Panc1 (cell line): ENCODE data around the gene PHF20. TPM values are rescaled to one million over a fixed set of nuclear protein-coding genes. Genes with fewer than 3 reads are reported as not detected.

ENCODE experiments used
- ATAC-seq: fragments of 200-7000 bp; cut with Tn5 transposase; 2 replicates; pipeline ENCODE4 v1.9.1; 2020; ENCODE audit warnings: mild to moderate bottlenecking, moderate library complexity
- BruUV-seq: library from RNA; stranded (reverse); fragments of 400-500 nt; replicated peaks from 2 replicates; lab custom pipeline; 2021; lab: Mats Ljungman, UMichigan
- CTCF ChIA-PET: fragments of 300-600 bp; sonication (Branson Sonifier 250); formaldehyde crosslinking; loops from one replicate; lab custom pipeline; 2022; ENCODE audit warnings: antibody characterized with exemption; lab: Charles Lee
- POLR2A ChIA-PET: fragments of 300-600 bp; sonication (Branson Sonifier 250); formaldehyde crosslinking; loops from one replicate; lab custom pipeline; 2022; ENCODE audit warnings: antibody characterized with exemption; lab: Charles Lee
- DNase-seq: peaks from one replicate; pipeline ENCODE4 v3.0.0-alpha.2; 2010; ENCODE audit warnings: low read depth, low spot score
- H3K27ac ChIP-seq: 2 replicates; pipeline ENCODE4 v1.5.1; 2011; ENCODE audit warnings: mild to moderate bottlenecking, low read length, inconsistent platforms
- H3K27me3 ChIP-seq: fragments of 200-500 bp; sonication (Bioruptor generic); 2 replicates; pipeline ENCODE4 v1.6.0; 2014; ENCODE audit warnings: low read length, inconsistent platforms; ENCODE audit not compliant: control insufficient read depth, insufficient read depth
- H3K36me3 ChIP-seq: fragments of 200-500 bp; sonication (Bioruptor generic); 2 replicates; pipeline ENCODE4 v1.5.1; 2014; ENCODE audit warnings: inconsistent platforms, mild to moderate bottlenecking, low read length, moderate library complexity; ENCODE audit not compliant: control insufficient read depth, insufficient read depth
- H3K4me1 ChIP-seq: 2 replicates; pipeline ENCODE4 v1.5.1; 2011; ENCODE audit warnings: inconsistent platforms, mild to moderate bottlenecking, low read length, moderate library complexity; ENCODE audit not compliant: control insufficient read depth, insufficient read depth
- H3K4me3 ChIP-seq, 2 experiments: 2 replicates each; pipeline ENCODE4 v1.5.1; 2011 to 2012; ENCODE audit warnings: low read depth in 2 of 2, low read length in 2 of 2, mild to moderate bottlenecking in 2 of 2, inconsistent platforms in 1 of 2, moderate library complexity in 1 of 2
- H3K9me3 ChIP-seq: fragments of 200-500 bp; sonication (Bioruptor generic); 2 replicates; pipeline ENCODE4 v1.5.1; 2014; ENCODE audit warnings: low read depth, mild to moderate bottlenecking, inconsistent platforms, low read length, moderate library complexity; ENCODE audit not compliant: control insufficient read depth, insufficient read depth
- POLR2AphosphoS5 ChIP-seq: IDR thresholded peaks from 2 replicates; pipeline ENCODE4 v1.6.1; 2012; ENCODE audit warnings: mild to moderate bottlenecking, low read depth, low read length, moderate library complexity
- SIN3A ChIP-seq: IDR thresholded peaks from 2 replicates; pipeline ENCODE4 v1.6.1; 2012; ENCODE audit warnings: low read depth, mild to moderate bottlenecking, low read length, moderate library complexity, borderline replicate concordance; ENCODE audit not compliant: insufficient read depth
- TCF7L2 ChIP-seq: IDR thresholded peaks from 2 replicates; pipeline ENCODE4 v1.6.1; 2011; ENCODE audit warnings: mild to moderate bottlenecking, low read depth, low read length, inconsistent platforms
- in situ Hi-C: cut with HindIII; loops from 2 replicates; pipeline ENCODE4 v1.10.0; 2016; ENCODE audit warnings: low sequenced_read_pairs, low pct_unique_long_range_greater_than_20kb
- intact Hi-C: fragments of 100-400 bp; cut with micrococcal nuclease; formaldehyde crosslinking; loops from one replicate; pipeline ENCODE4 v1.10.0; 2022; ENCODE audit not compliant: unreplicated experiment
- total RNA-seq: library from RNA; stranded (reverse); gene quantifications from one replicate; pipeline ENCODE4 v1.2.1, GENCODE V29; 2021; ENCODE audit not compliant: unreplicated experiment
- TF ChIP-seq, protein P1 (sequence below), 2 experiments: IDR thresholded peaks; 2 replicates each; pipeline ENCODE4 v1.6.1; 2011 to 2012; ENCODE audit warnings: low read depth in 2 of 2, control low read depth in 1 of 2, low read length in 1 of 2, mild to moderate bottlenecking in 1 of 2, moderate library complexity in 1 of 2; ENCODE audit not compliant: insufficient read depth in 1 of 2
- TF ChIP-seq, protein P2 (sequence below): fragments of 450-650 bp; IDR thresholded peaks from 2 replicates; pipeline ENCODE4 v1.5.1; 2017; ENCODE audit warnings: mild to moderate bottlenecking

The PHF20 gene
- total RNA-seq, 1 experiment from 2014 or later, result 51.5 TPM

DNA sequence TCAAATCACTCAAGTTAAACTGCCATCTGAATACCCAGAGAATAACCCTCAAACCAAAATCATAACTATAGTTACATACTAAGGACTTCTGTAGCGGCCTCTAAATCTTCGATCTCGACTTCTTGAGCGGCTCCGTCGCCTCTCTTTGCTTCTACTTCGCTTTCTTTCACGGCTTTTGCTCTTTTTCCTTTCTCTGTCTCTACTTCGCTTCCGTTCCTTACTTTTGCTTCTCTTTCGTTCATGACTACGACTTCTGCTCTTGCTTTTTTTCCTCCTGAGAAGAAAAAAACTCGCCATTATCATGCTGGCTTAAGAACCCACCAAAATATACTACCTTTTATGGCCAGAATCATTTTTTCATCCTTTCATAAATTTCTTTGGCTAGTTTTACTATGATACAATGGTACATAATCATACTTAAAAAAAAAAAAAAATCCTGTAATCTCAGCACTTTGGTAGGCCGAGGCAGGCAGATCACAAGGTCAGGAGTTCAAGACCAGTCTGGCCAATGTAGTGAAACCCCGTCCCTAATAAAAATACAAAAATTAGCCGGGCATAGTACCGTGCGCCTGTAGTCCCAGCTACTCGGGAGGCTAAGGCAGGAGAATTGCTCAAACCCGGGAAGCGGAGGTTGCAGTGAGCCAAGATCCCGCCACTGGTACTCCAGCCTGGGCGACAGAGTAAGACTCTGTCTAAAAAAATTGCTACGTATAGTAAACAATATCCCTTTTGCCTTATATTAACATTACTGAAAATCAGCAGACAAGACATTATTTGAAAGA, 39.8 kb upstream of the PHF20 start:
- Histone ChIP-seq H3K27me3 (no peaks in the 10 kb centered on the region), H3K4me1 (peaks cover 11% of the 10 kb centered on the region; the same call in 1 of the 2 replicates), H3K9me3 (no peaks in the 10 kb centered on the region), H3K27ac (no peak overlapping the region), H3K36me3 (peaks cover 86% of the 10 kb centered on the region), H3K4me3 (no peak overlapping the region)
- CTCF ChIA-PET, result no interaction called here
- no peak for DNase-seq
- BruUV-seq, result no TSS peak
- ATAC-seq, result no peak
- POLR2A ChIA-PET, result interaction anchor here (1.0 to 1.2 kb wide), 2 partner anchors 9 to 10 kb away, joined by 3 read pairs; partner anchors contain the start of gene RBM39
- TF ChIP-seq POLR2AphosphoS5 (no peak), SIN3A (no peak), TCF7L2 (no peak)
- TF ChIP-seq, protein P1, sequence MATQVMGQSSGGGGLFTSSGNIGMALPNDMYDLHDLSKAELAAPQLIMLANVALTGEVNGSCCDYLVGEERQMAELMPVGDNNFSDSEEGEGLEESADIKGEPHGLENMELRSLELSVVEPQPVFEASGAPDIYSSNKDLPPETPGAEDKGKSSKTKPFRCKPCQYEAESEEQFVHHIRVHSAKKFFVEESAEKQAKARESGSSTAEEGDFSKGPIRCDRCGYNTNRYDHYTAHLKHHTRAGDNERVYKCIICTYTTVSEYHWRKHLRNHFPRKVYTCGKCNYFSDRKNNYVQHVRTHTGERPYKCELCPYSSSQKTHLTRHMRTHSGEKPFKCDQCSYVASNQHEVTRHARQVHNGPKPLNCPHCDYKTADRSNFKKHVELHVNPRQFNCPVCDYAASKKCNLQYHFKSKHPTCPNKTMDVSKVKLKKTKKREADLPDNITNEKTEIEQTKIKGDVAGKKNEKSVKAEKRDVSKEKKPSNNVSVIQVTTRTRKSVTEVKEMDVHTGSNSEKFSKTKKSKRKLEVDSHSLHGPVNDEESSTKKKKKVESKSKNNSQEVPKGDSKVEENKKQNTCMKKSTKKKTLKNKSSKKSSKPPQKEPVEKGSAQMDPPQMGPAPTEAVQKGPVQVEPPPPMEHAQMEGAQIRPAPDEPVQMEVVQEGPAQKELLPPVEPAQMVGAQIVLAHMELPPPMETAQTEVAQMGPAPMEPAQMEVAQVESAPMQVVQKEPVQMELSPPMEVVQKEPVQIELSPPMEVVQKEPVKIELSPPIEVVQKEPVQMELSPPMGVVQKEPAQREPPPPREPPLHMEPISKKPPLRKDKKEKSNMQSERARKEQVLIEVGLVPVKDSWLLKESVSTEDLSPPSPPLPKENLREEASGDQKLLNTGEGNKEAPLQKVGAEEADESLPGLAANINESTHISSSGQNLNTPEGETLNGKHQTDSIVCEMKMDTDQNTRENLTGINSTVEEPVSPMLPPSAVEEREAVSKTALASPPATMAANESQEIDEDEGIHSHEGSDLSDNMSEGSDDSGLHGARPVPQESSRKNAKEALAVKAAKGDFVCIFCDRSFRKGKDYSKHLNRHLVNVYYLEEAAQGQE (IDR thresholded peaks at IDR 0.05; ENCODE audit: insufficient read depth in 1 of 2, low read depth in 2 of 2, low read length in 1 of 2), result no peak
- TF ChIP-seq, protein P2, sequence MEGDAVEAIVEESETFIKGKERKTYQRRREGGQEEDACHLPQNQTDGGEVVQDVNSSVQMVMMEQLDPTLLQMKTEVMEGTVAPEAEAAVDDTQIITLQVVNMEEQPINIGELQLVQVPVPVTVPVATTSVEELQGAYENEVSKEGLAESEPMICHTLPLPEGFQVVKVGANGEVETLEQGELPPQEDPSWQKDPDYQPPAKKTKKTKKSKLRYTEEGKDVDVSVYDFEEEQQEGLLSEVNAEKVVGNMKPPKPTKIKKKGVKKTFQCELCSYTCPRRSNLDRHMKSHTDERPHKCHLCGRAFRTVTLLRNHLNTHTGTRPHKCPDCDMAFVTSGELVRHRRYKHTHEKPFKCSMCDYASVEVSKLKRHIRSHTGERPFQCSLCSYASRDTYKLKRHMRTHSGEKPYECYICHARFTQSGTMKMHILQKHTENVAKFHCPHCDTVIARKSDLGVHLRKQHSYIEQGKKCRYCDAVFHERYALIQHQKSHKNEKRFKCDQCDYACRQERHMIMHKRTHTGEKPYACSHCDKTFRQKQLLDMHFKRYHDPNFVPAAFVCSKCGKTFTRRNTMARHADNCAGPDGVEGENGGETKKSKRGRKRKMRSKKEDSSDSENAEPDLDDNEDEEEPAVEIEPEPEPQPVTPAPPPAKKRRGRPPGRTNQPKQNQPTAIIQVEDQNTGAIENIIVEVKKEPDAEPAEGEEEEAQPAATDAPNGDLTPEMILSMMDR, result no peak
- intact Hi-C loops, result no loop called here
- in situ Hi-C loops, result no loop called here

DNA sequence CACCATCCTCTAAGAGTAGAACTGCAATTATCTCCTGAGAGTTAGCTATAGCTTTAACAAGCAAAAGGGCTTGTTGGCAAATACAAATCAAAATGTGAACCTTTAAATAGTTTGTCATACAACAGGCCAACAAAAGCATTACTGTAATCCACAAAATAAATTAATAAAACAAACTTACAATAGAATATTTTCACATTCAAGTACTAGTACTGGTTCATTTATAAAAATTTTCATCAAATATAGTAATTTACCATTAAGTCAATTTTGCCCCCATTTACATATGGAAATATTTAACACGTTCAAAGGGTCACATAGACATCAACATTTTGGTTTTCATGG, 39.2 kb upstream of the PHF20 start:
- Histone ChIP-seq H3K9me3 (no peaks in the 10 kb centered on the region), H3K27me3 (no peaks in the 10 kb centered on the region), H3K36me3 (peaks cover 82% of the 10 kb centered on the region), H3K27ac (no peak overlapping the region), H3K4me1 (peaks cover 11% of the 10 kb centered on the region; the same call in 1 of the 2 replicates), H3K4me3 (no peak overlapping the region)
- intact Hi-C loops, result no loop called here
- CTCF ChIA-PET, result no interaction called here
- TF ChIP-seq, protein P1 (IDR thresholded peaks at IDR 0.05; ENCODE audit: insufficient read depth in 1 of 2, low read depth in 2 of 2, low read length in 1 of 2), result no peak
- TF ChIP-seq, protein P2, result no peak
- TF ChIP-seq SIN3A, result no peak
- TF ChIP-seq POLR2AphosphoS5, result no peak
- no peak for TF ChIP-seq TCF7L2
- no peak for ATAC-seq
- POLR2A ChIA-PET, result interaction anchor here (0.6 kb wide), 1 partner anchor 406 kb away, joined by 5 read pairs; no protein-coding TSS in a partner anchor
- no peak for DNase-seq
- BruUV-seq, result no TSS peak
- in situ Hi-C loops, result no loop called here
